HG03103 (cell line): ENCODE measurements around the gene MPRIP.

ENCODE experiments used
- ATAC-seq: cut with Tn5 transposase; IDR thresholded peaks from one replicate; pipeline ENCODE4 v1.9.1; 2021; ENCODE audit warnings: low read depth; ENCODE audit not compliant: unreplicated experiment

MPRIP gene

DNA sequence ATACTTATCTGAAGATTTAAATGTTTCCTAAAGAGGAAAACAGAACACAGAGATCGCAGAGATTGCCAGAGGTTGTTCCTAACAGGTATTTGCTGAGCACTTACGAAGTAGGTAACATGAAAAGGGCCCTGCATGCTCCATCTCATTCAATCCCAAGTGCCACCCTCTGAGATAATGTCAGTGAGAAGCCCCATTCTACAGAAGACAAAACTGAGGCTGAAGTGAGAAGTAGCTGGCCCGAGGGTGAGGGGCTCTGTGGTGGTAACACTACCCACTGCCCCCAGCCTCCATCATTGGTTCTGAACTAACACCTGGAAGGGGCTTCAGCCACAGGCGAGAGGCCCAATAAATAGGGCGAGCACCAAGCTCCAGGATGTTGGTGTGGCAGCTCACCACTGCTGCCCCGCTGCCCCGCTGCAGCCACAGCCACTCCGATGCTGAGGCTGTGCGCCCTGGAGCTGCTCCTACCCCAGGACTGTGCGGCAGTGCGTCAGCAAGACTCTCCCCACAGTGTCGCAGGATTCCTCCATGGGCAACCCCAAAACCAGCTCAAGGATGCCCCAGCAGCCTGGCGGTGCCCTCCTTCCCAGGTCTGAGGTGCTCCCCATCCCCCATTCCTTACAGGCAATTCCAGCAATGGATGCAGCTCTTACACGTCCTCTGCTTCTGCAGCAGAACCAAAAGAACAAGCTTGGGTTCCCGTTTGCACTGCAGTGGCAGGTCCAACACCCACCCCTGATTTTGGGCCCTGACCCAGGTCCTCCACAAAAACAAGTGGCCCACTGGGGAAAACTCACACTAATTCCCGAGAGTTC lies 184.4 kb downstream of the MPRIP start:
- no peak for ATAC-seq

DNA sequence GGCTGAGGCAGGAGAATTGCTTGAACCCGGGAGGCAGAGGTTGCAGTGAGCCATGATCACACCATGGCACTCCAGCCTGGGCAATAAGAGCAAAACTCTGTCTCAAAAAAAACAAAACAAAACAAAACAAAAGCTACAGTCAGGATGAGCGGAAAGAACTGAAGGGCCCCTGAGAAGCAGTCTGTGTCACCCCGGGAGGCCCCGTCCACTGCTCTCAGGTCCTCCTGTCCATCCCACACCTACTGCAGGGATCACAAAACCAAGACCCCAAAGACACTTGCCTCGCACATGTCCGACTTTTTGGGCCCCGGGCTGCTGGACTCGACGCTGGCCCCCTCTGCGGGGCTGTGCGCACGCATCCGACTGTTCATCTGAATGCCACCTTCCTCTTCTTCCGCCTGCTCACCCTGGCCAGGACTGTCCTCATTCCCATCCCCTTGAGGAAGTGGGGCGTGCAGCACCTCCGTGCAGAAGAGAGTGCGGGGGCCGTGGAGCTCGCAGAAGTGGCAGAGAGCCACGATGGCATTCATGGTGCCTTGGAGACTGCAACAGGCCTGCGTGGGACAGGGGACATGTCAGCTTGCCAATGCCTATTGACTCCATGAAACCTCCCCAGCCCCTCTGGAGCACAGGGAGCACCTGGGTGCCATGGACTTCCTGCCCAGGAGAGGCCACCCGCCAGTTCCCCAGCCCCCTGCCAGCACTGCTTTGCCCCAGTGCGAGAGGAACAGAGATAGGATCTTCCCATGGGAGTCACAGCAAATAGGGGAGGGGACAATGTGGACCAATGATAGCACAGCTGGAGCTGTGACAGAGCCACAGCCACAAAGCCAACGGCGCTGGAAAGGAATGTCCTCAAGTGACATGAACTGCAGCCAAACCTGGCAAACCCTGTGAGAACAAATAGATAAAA lies 185.6 kb downstream of the MPRIP start:
- no peak for ATAC-seq

DNA sequence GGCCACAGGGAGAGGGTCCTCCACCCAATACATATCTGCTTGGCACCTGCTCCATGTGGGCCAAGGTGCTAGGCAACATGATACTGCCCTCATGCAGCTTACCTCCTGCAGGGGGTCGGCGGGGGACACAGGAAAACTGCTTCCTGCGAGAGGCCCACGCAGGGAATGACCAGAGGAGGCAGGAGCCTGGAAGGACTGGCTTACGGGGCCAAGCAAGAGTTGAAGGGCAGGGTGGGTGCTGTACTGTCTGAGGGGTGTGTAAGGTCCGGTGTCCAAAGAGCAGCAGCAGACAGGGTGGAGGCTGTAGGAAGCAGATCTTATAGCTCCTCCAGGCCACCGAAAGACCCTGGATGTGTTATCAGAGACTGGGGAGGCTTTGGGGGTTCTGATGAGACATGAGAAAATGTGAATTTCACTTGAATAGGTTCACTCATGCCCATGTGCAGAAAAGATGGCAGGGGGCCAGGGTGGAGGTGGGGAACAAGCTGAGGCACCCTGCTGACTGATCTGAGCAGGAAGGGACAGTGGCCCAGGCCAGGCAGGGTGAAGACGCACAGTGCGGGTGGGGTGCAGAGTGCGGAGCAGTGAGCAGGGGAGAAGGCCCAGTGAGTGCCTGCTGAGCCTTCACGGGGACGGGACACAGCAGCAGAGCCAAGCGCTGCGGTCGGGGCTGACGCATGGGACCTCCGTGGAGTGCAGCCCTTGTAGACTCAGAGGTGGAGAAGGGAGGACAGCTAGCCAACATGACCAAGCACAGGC lies 186.4 kb downstream of the MPRIP start:
- no peak for ATAC-seq

DNA sequence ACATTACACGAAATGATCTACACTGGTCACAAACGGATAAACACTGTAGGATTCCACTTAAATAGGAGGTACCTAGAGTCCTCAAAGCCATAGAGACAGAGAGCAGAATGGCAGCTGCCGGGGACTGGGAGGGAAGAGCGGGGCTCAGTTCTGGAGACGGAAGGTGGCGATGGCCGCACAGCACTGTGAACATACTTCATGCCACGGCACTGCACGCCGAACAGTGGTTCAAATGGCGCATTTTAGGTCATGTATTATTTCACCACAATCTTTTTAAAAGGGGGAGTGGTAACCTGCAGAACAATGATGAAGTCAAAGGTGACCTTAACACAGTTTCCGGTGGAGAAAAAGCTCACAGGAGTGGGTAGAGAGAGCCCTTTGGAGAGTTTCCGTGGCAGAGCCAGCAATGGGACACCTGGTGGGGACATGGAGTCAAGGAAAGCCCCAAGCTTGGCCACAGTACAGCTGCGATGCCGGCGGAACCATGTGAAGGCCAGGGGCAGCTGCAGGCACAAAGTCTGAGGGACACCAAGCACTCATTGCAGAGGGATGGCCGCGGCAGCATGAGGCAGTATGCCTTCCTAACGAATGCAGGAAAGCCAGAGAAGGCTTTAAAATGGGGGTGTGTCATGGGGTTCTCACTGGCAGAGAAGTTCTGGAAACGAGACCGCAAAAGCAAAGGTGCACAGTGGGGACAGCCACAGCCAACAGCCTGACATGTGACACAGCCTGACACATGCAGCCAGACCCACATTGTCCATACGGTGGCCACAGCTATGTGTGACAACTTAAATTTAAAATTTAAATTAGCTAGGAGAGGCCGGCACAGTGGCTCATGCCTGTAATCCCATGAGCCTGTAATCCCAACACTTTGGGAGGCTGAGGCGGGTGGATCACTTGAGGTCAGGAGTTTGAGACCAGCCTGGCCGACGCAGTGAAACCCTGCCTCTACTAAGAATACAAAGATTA lies 187.4 kb downstream of the MPRIP start:
- ATAC-seq: no peak

DNA sequence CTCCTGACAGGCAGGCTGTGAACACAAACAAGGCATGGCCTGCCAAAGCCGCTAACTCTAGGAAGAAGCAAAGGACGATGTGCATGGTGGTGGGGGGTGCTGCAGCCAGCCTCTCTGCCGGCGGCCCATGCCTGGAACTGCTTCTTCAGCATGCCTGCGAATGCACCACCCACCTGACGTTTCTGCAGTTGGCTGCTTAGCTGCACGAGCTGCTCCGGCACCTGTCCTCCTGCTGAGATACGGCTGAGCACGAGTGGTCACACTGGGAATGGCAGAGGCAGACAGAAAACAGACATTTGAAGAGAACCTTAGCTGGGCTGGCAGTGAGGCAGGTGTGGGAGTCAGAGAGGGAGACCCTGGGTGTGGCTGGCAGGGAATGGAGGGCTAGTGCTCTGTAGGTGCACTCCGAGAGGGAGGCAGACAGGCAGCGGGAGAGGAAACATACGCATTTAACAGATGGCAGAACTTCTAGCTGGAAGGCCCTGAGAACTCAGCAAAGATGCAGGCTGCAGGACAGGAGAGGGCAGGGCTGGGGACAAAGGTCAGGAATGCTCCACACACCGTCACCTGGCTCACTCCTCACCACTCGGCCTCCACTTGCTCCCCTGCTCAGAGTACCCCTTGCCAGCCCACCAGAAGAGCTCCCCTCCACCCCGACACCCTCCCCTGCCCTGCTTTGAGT lies 189.5 kb downstream of the MPRIP start:
- ATAC-seq: no peak

DNA sequence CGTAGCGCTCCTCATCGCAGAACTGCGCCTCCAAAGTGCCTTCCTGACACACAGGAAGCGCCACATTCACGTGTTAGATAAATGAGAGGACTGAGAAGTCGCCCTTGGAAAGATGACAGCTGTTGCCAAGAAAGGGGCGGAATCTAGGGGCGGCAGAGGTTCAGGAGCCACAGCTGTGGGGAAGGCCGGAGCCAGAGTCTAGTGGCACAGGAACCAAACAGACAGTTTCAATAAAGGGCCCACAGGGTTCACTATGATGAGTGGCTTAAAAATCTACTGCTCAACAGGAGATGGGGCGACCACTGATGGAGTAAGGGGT lies 190.0 kb downstream of the MPRIP start:
- ATAC-seq: no peak

DNA sequence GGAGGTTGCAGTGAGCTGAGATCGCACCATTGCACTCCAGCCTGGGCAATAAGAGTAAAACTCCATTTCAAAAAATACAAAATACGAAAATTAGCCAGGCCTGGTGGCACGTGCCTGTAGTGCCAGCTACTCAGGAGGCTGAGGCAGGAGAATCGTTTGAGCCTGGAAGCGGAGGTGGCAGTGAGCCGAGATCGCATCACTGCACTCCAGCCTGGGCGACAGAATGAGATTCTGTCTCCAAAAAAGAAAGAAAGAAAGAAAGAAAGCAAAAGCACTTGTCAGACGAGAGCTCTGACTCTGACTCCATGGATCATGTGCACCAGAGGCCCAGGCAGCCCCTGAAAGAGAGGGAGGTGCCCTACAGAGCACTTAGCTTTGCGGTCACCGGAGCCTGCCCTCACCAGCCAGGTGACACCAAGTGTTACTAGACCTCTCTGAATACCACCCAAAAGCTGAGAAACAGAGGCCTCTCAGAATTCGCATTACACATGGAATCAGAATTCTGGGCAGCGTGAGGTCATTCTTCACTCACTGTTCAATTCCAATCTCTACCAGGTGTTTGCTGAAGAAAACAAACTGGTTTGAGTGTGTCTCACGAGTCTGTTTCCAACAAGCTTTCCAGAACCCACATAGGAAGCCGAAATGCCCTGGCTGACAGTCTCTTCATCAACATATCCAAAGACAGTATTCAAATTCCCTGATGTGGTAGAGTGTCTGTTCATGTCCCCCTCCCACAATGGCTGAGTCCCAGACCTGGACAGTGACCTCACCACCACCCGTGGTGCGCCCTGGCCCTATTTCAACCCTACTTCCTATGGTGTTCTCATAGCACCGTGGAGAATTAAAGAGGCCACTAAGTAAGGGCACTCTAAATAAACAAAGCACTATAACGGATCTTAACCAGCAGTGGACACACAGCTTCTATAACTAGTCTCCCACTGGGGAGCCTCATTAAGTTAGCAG lies 193.2 kb downstream of the MPRIP start:
- no peak for ATAC-seq

DNA sequence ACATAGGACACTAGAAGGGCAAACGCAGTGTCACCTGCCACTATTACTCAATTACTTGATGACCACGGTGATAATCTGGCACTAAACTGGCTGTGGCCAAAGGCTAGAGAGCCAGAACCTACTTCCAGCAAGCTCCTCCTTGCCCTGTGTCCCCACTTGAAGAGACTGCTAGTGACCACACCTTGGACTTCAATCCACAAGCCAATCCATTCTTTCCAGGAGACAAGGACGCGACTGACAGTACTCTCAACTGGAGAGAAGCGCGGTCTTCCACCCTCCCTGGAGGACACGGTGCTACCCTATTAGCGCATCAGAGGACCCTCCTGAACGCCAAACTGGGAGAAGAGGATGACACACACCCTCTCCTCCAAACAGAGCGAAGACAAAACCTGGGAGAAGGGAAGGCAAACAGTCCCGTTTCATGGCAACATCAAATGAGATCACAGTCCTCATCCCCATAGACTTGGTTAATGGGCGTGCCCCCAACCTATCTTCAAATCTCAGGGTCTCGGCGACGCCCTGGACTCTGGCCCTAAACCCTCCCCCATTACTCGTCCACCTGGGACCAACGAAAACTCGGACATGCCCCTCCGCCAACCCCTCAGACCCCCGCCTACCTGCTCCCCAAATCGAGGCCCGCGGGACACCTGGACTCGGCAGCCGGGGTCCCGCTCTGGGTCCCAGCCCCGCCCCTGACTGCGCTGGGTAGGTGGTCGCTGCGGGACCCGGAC lies 194.2 kb downstream of the MPRIP start:
- peak; percentile 12 for ATAC-seq

DNA sequence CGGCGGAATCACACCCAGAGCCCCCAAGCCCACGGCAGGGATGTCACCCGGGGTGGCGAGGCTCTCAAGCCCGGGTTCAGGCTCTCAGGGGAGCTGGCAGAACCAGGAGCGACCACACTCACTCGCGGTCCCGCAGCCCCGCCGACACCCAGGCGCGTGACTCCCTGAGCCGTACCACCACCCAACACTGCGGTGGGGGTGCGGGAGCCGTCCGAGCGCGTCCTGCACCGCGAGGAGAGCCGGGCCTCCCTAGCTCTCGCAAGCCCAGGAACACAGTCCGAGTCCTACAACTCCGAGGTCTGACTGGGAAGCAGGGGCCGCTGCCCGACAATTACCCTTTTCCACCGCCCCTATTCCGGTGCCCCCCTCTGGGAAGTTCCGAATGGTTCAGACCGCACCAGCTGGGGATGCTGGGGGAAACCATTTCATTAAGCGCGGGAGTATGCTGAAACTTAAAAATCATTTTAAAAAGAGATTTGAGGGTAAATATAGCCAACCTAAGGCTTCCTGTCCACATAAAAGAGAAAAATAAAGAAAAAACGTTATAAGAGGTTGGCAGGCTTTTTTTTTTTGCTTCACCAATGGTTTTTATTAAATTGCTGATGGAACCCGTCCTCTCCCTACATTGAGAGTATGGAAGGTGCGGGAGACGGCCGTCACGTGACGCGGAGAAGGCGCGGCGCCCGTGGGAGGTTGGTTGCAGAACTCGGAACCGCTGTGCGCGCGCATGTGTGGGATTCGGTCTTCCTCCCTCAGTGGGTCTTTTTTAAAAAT lies 195.0 kb downstream of the MPRIP start, which contains the start of gene FLCN:
TSS of gene FLCN (minus strand) at position 143 of the 774 bp plus-strand sequence. CDS start 9,031 bp downstream, outside the sequence.
- peak; percentile 69 for ATAC-seq

DNA sequence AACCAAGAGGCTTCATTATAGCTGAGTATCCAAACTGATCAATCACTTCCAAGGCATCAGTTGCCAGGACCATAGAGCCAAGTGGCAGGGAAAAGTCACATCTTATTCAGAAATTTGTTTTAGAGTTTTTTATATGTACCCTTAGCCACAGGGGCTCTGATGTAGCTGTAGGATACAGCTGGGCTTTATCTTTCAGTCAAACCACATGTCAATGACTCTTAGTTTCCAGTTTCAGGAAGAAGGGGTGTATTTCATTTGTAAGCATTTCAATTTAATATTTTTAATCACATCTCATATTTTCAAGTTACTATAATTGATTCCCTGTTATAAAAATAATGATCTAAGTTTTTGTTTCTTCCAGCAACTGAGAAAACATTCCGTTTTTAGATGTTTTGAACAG lies 197.6 kb downstream of the MPRIP start:
- no peak for ATAC-seq

DNA sequence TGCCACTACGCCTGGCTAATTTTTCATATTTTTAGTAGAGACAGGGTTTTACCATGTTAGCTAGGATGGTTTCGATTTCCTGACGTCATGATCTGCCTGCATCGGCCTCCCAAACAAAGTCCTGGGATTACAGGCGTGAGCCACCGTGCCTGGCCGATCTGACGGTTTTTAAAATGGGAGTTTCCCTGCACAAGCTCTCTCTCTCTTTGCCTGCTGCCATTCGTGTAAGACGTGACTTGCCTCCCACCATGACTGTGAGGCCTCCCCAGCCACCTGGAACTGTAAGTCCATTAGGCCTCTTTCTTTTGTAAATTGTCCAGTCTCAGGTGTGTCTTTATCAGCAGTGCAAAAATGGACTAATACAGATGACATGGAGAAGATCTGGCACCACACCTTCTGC lies 199.4 kb downstream of the MPRIP start:
- no peak for ATAC-seq

DNA sequence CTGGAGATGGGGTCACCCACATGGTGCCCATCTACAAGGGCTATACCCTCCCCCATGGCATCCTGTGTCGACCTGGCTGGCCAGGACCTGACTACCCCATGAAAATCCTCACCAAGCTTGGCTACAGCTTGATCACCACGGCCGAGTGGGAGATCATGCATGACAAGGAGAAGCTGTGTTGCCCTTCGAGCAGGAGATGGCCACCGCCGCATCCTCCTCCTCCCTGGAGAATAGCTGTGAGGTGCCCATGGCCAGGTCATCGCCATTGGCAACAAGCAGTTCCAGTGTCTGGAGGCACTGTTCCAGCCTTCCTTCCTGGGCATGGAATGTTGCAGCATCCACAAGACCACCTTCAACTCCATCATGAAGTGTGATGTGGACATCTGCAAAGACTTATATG lies 200.0 kb downstream of the MPRIP start:
- no peak for ATAC-seq
